HG02884 (cell line): ENCODE measurements around the gene THAP7.

Source experiments
- ATAC-seq: cut with Tn5 transposase; IDR thresholded peaks from one replicate; pipeline ENCODE4 v1.9.1; 2021; ENCODE audit warnings: mild to moderate bottlenecking, moderate library complexity; ENCODE audit not compliant: unreplicated experiment

Gene THAP7

DNA sequence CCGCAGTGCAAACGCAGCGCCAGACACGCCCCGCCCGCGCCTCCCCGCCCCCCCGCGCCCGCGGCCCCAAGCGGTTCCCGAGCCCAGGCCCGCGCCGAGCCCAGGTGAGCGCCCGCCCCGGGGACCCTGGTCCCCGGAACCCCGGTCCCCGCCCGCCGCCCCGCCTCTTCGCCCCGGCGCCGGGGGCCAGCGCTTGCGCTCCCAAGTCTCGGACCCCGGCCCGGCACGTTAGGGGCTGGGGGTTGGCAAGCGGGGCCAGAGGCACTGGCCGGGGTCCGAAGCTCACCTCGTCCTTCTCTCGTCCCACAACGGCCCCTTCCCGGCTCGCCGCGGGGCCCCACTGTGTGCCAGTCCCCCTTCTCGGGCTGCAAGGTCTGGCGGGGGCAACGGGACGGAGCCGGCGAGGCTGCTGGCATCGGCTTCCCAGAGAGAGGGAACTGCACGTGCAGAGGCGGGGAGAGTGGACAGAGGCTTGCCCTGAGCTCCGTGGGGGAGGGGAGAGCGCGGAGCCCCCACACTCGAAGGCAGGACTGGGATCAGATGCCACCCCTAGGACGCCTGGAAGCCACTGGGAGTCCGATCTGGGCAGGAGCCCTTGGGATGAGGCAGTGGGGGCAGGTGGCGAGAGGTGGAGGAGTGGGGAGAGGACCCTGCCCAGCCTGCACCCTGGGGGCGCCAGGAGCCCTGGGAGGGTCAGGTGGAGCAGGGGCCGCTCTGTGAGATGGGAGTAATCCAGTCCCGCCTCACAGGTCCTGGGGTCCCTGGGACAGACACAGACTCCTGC, 36.6 kb downstream of the THAP7 start:
- no peak for ATAC-seq

DNA sequence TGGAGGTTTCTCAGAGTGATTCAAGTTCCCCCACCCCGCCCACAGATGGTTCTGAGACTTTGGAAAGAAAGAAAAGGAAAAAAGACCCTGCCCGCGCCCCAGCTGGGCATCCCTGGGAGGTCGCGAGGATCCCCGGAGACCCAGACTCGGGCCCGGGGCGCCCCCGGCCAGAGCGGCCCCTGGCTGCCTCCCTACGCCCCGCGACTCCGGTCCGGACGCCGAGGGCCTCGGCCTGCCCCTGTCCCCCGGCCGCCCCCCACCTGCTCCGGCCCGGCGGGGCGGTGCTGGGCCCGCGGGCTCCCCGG, 37.2 kb downstream of the THAP7 start:
- no peak for ATAC-seq

DNA sequence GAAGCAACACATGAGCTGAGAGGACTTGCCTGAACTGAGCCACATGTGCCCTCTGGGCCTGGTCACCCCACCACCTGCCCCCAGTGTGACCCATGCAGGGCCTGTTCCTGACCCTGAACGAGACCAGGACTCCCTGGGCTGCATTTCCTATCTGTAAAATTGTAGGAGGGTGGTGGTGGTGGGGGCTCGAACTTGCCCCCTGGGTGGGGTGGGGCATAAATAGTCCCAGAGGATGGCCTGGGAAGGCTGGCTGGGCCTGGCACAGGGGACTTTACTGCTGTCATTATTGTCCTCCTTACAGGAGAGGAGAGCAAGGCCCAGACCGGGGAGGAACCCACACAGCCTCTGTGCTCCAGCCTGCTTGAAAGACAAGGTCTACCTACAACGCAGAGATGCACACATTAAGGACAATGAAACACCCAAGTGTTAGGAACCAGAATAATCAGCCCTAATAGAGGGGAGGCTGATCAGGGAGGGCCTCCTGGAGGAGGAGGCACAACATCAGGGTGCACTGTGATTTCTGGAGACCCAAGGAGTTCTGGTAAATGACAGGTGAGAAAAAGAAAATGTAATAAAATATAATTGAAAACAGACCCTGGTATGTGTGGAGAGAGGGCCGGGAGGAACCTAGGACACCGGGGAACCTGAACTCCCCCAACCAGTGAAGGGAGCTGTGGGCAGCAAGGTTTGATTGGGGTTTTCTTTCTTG, 37.7 kb downstream of the THAP7 start:
- ATAC-seq: no peak

DNA sequence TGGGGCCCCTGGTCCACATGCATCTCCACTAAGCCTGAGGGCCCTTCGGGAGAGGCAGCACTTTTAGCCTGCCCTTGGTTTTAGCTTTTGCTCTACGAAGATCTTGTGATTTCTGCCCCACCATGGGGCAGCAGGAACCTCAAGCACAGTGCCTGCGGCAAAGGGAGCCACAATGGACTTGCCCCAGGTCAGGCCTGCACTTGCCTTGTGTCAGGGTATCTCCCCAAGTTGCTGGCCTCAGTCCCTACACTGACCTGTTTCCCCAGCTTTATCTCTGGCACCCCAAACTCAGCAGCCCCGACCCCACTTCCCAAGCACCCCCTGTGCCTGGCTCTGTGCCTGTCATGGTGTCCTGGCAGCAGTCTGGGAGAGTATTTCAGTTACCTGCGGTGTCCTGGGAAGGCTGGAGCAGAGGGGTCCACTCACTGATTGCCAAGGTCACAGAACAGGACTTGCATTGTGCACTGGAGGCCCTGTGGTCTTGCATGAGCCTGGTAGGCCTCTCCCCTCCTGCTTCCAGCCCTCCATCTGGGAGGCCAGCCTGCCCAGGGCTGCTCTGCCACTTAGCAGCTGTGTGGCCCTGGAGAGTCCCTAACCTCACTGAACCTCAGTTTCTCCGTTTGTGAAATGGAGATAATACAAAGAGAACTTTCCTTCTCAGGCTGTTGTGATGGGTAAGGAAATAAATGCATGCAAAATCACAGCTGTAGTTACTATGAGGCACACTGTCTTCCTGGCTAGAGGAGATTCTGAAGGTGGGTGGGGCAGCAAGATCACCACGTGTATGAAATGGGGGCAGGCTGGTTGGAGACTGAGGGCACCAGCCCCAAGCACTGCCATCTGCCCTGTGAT, 38.5 kb downstream of the THAP7 start:
- ATAC-seq: no peak

DNA sequence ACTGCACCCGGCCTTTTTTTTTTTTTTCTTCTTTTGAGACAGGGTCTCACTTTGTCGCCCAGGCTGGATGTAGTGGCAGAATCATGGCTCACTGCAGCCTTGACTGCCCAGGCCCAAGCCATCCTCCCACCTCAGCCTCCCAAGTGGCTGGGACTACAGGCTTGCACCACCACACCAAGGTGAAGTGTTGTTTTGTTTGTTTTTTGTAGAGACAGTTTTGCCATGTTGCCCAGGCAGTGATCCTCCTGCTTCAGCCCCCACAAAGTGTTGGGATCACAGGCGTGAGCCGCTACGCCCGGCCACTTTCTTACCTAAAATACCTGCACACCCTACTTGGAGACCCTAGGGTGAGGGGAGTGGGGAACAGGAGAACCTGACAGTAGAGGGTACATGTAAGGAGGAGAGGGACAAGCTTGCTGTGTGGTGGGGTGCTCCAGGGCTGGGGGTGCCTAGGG, 39.4 kb downstream of the THAP7 start:
- no peak for ATAC-seq

DNA sequence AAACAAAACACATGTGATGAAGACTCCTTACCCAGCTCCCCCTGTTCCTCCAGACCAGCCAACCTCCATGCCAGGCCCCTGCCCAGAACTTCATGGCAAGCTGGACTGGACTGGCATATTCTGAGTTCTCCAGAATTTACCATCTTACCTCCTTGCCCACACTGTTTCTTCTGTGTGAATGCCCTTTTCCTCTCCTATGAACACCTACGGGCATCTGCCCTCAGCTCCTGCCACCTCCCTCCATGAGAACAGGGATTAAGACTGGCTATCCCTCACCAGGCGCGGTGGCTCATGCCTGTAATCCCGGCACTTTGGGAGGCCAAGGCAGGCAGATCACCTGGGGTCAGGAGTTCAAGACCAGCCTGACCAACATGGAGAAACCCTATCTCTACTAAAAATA, 41.3 kb downstream of the THAP7 start:
- ATAC-seq: no peak

DNA sequence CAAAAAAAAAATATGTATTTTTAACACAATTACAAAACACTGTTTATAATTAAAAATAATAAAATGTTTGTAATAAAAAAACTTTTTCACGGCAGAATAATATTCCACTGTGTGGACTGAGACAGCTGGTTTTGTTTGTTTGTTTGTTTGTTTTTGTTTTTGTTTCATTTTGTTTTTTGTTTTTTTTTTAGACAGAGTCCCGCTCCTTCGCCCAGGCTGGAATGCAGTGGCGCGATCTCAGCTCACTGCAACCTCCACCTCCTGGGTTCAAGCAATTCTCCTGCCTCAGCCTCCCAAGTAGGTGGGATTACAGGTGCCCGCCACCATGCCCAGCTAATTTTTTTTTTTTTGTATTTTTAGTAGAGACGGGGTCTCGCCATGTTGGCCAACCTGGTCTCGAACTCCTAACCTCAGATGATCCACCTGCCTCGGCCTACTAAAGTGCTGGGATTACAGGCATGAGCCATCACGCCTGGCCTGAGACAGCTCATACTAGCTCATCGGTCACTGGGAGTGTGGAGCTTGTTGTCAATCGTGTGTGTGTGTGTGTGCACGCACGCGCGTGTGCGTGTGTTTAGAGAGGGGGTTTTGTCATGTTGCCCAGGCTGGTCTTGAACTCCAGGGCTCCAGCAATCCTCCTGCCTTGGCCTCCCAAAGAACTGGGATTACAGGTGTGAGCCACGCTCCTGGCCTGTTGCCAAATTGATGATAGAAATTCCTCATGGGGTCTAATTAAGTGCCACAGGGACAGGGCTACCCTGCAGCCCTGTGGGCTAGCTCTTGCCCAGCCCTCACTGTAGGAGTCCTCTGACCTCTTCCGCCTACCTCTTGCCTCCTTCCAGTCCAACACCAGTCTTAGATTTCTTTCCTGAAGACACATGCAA, 42.1 kb downstream of the THAP7 start:
- ATAC-seq: no peak

DNA sequence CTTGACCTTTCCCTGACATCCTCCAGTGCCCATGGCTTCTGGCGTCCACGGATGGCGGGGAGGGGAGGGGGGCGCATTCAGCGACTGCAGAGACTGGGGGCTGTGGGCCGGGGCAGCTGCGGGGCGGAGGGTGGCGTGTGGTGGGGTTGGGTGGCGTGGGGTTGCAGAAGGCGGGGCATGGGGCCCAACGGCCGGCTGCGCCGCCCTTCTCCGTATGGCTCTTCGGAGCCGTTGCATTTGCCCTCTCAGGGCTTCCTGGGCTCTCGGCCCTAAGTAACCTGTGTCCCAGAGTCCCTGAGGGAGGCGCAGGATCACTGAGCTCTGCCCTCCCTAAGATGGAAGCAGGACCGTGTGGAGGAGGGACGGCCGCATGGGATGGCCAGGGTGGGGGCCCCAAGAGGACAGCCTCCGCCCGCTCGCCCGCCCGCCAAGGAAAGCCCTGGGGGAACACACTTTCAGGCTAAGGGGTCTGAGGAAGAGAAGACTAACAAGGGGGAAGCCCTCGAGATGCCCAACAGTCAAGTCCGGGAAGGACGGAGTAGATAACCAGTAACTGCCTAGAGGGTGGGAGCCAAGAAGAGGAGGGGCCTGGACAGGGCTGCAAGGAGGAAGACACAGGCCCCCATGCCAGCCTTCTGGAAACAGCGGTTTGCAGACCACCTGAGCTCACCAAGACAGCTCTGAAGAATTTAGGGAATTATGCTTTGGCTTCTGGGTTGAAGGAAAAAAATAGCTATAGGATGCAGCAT, 44.1 kb downstream of the THAP7 start:
- no peak for ATAC-seq

DNA sequence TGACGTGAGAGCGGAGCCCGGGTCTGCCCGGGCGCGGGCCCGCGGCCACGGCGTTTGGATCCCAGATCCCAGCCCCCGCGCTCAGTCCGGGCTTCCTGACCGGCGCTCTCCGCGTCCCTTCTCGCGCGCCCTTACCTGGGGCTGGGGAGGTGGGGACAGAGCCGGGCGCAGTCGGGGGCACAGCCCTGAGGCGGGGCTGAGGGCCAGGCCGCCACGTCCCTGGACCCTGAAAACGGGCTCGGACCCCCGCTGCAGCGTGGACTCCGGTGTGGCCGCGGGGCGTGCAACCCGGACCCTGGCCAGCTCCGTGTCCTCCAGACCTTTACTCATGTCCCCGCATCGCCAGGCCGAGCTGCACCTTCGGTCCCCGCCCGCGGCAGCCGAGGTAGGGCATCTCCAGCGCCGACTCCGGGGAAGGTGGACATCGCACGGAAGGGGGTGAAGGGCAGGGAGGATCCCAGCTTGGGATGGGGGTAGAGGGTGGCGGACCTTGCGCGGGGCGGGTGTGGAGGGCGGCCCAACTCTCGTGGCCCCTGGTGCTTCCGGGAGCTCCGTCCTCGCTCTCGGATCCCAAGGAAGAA, 44.7 kb downstream of the THAP7 start:
- no peak for ATAC-seq

DNA sequence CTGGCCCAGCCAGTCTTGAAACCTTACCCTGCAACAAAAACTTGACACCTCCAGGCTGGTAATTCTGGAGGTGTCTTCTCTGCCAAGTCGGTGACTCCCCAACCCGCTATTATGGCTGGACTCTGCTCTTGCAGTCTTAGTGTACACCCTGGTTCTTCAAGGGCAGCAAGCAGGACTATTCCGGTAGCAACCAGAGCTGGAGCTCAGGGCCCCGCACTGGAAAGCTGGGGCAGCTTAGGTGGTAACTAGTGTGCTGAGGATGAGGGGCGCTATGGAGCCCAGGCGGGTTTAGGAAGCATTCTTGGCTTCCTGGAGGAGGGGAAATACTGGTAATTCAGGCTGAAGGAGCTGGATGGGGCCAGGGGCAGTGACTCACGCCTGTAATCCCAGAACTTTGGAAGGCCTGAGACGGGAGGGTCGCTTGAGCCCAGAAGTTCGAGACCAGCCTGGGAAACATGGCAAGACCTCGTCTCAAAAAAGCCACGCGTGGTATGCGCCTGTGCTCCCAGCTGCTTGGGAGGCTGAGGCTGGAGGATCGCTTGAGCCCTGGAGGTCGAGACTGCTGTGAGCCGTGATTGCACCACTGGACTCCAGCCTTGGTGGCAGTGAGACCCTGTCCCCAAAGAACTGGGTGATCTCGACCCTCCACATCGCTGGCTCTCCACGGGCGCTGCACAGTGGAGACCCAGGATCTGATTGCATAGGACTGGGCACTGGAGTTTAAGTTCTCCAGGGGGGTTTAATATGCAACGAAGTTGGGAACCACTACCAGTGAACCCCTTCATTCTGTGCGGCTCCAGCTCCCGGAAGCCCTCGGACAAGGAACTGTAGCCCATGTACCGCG, 45.4 kb downstream of the THAP7 start:
- ATAC-seq: no peak

DNA sequence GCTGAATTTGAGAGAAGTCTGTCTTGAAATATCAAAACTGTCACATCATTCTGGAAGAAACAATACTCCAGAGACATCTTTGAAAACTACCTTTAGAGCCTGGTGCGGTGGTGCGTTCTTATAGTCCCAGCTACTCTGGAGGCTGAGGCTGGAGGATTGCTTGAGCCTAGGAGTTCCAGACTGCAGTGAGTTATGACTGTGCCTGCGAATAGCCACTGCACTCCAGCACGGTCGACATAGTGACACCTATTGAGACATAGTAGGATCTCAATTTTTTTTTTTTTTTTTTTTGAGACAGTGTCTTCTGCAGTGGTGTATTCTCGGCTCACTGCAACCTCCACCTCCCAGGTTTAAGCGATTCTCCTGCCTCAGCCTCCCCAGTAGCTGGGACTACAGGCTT, 46.4 kb downstream of the THAP7 start:
- no peak for ATAC-seq

DNA sequence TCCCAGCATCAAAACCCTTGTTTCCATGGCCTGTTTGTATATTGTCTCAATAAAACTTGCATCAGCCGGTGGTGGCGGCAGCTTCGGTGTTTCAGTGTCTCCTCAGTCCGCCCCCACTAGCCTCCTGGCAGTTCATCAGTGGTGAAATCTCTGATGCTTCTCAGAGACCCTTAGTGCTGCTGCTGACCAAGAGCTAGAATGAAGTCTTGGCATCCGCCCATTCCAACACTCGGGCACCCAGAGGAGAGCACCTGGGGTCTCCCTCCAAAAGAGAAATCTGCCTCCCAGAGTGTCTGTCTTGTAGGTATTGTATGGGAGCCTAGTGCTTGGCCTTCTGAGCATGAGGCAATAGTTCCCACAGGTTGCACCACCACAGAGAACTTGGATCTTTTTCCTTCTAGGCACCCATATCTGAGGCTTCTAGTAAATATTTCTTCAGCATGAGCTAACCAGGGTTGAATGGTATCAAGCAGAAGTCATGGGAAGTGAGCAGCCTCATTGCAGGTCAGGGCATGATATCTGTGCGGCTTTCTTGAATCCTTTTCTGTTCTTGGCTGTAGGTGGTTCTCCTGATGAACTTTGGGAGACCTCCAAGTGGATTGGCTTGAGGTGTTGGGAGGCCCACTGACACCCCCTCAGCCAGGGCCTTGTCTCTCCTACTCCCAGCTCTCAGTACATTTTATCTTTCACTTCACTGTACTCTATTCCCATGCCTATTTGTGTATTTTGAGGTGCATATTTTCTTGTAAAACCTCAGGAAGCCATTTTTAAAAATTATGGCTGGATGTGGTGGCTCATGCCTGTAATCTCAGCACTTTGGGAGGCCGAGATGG, 48.0 kb downstream of the THAP7 start:
- ATAC-seq: no peak

DNA sequence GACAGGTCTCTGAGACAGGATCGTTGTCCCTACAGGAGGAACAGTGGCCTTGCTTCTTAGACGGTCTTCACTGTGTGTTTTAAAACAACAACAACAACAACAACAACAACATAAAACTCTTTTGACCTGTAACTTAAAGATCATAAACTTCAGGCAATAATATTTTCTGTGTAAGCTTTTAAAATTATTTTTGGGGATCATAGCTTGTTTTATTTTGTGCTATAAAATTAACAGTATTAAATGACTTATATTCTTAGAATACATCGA, 48.6 kb downstream of the THAP7 start:
- no peak for ATAC-seq

DNA sequence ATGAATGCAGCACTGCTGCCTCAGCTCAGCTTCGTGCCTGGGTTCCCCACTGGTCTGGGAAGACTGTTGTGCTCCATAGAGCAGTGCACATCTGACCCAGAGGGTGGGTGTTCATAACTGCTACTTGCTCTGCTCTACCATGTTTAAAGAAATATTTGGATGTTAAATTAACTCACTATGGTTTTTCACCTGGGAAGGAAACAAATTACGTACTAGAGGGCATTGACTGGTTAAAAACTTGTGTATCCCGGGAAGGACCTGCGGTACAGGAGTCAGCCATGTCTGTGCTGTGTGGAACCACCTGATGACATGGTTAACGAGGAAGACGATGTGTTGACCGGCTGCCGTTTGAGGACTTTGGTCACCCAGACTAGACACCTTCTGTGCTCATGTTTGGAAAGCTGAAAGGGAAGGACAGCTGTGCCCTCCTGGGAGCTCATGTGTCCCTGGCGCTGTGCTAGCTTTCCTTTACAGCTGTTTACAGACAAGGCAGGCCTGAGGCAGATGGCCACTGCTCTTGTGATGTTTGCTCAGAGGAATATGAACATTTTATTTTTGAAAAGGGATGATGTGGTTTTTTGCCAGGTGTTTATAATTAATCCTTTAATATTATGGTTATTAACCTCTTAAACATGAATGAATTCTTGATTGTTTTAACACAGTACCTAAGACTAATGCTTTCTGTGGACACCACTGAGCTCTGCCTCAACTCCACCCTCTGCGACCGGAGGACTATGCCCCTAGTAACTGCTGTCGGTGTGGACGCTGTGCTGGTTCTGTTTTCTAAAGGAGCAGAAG, 49.2 kb downstream of the THAP7 start:
- no peak for ATAC-seq

DNA sequence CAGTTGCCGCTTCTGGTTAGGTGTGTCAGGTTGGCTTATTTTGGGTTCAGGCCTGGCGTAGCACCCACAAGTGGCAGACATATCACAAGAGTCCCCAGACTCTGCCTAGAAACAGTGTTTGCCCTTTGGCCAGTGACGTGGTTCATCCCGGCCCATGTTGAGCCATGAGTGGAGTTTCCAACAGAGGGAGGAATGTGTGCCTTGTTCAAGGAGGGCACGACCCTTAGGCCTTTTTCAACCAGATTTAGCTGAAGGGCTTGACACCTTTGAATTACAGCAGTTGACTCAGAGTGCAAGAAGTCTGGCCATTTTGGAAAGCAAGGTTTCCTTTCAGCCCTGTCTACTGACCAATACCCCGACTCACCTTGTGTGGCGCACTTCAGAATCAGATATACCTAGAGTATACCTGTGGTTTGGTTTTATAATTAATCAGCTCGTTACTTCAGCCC, 50.0 kb downstream of the THAP7 start:
- no peak for ATAC-seq

DNA sequence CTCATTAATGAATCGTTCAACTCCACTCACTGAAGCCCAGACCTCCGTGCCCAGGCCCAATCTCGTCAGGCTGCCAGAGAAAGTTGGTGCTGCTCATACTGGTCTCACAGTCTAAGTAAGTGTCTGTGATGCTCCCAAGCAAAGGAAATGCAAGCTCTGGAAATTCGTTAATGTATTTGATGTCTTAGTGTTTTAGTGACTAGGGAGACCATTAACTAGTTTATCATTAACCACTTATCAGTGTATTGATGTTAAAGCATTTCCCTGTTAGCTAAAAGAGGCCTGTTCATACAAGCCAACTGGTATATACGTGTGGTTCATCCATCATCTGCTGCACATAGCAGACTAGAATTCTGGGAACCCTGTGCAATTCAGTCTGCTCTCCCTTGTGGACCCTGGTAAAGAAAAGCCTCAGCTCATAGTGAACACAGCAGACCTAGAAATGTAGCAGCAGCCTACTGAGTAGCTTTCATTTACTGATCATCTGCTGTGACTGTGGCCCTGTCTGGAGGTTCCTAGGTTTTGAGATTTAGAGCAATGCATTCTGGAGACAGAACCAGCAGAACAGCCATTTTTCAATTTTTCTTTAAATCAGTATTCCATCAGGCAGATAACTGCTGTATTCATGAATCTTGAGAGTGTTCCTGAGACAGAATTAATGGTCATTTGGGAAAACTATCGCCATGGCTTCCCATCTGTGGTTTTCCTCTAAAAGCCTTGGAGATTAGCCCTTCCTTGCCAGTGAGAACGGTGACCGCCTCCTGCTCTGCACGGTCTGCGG, 50.6 kb downstream of the THAP7 start:
- ATAC-seq: no peak
